GM19240 (cell line): ENCODE results near the gene TRAIP.
A peak's percentile ranks its signal among the peaks of the same experiment; 100 is the strongest.
"Not testable (repeated sequence)": the region's sequence is repeated elsewhere in the genome, so short reads cannot be mapped to it uniquely, and the experiment has no call there.

ENCODE experiments used
- DNase-seq: peaks from one replicate; pipeline ENCODE4 v3.0.0; 2011; ENCODE audit warnings: low spot score; ENCODE audit not compliant: insufficient read length

The TRAIP gene

DNA sequence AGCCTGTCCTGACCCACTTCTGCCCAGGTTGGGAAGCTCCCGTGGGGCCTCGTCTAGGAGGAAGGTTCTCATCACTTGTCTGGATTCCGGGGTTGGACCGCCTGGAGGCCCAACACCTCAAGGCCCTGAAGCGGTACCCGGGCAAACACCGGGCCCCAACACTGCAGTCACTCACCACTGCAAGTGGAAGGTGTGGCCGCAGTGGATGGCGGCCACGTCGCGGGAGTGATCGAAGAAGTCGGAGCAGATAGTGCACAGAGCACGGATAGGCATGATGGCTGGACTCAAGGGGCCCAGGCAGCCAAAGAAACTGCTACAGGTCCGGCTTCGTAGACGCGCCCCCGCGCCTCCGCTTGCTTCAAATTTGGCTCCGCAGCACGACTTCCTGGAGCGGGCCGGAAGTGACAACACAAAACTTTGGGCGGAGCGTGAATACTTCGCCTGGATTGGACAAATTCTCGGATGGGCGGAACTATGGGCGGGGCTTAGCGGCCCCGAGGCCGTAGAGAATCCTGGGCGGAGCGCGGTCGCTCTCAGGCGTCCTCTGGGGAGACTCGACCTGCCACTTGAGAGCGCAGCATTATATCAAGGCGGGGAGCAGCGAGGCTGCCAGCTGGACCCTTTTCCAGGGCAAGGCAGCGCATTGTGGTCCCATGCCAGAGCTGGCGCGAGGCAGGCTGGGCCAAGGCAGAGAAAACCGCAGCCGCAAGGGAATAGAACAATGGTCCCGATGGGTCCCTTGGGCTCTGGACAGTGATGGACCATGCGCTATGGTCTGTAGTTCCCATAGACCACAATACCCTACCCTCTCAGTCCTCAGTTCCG, at the start of gene TRAIP:
Gene TRAIP (minus strand): TSS at position 384 of the 825 bp plus-strand sequence. CDS start 111 bp downstream, at position 273.
- DNase-seq: peak; percentile 100

GRCh38 chr3:49904448-49904847, 48.1 kb upstream of the TRAIP start:
- not testable (repeated sequence) for DNase-seq

GRCh38 chr3:49903451-49904424, 47.4 kb upstream of the TRAIP start, which contains the start of gene MST1R:
Gene MST1R (minus strand): TSS chr3:49903873. CDS start chr3:49903609, 264 bp downstream.
- DNase-seq: peak; percentile 92

GRCh38 chr3:49902511-49903345, 46.4 kb upstream of the TRAIP start:
- DNase-seq: no peak

DNA sequence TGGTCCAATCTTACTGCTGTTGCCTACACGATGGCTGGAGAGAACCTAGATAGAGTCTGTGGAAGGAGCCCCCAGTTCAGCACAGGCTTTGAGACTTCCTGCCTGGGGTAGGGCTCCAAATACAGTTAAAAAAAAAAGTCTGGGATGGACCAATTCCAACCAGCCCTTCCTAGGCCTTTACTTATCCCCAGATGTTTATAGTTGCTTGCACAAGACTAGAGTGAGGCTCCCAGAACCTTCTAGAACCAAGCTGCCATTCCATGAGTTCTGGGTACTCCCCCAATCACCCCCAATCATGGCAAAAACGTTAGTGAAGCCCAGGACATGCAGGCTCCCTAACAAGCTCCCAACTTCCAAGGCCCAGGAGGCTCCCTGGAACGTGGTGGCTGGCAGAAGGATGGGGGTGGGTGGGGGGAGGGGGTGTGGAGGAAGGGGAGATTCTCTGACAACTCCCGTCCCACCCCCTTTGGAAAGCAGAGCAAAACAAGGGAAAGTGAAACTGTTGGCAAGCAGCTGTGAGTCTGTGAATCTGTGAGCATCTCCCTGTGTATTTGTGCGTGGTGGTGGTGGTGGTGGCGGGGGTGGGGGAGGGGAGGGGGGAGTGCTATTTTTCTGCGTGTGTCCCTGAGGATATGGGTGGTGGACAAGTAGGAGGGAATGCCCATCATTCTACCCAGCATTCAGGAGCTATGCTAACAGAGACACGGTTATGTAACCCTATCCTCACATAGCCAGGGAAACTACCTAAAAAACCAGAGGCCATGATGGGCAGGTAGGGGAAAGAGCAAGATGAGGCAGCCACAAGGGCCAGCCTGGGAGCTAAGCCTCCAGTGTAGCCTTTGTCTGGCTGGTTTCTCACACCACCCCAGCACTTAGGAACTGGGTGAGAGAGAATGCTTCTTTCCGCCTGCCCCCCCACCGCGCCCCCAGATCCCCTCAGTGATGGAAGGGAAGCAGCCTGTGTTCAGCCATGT, 45.3 kb upstream of the TRAIP start:
- DNase-seq: no peak

DNA sequence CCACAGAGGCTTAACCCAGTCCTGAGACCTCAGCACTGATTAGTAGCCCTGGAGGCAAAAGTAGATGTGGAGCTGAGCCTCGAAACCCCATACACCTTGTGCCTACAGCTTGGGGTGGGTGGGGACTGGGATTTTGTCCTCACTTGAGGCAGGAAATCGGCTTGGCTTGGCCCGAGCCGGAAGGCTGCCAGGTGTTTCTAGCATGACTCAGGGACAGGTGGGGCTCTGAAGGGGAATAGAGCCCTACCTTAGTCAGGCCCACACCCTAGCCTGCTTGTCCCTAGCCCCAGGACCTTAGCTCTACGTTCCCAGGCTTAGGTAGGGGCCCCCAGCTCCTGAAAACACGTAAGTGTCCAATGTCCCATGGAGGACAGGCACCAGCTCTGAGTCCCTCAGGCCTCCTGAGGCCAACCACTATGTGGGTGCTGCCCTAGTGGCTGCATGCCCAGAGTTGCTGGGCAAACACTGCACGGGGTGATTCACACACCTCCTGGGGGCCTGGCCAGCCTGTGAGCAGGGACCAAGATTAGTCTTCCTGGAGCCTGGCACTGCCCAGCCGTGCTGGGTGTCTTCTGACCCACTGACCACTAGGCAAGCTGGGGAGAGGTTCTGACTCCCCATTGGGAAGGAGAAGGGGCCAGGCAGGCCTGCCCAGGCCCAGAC, 44.3 kb upstream of the TRAIP start:
- no peak for DNase-seq

- DNase-seq: no peak
Measured at GRCh38 chr3:49899815-49900214, 43.5 kb upstream of the TRAIP start.

GRCh38 chr3:49898991-49899390, 42.6 kb upstream of the TRAIP start:
- no peak for DNase-seq

DNA sequence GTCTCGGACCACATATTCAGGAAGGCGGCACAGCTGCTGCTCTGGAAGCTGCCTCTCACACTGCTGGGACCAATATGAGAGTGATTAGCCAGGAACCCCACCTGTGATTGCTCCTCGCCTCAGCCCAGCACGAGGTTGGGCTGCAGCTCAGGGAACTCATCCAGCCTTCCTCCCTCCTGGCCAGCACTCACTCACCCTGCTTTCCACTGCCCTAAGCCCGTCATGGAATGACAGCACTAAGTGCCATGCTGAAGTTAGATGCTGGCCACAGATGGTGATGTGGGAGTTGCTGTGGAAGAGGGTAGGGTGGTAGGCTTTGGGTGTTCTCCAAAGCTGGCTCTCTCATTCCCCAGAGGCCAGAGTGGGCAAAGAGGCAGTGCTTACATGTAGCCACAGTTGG, 40.0 kb upstream of the TRAIP start:
- DNase-seq: no peak

GRCh38 chr3:49895791-49896190, 39.4 kb upstream of the TRAIP start:
- no peak for DNase-seq

GRCh38 chr3:49889296-49889695, 32.9 kb upstream of the TRAIP start:
- no peak for DNase-seq

DNA sequence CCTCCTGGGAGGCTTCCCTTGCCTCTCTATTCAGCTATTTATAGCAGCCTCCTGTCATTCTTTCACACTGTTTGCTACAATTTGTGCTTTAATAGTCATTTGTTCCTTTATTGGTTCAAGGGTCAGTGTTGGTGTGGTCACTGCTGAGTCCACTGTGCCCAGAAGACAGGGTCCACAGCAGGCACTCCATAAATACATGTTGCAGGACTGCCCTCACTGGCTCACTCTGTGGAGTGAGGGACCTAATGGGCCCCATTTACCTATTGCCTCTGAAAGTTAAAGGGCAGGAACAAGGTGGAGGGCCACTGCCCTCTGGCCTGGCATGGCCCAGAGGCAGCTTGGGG, 30.5 kb upstream of the TRAIP start:
- no peak for DNase-seq

DNA sequence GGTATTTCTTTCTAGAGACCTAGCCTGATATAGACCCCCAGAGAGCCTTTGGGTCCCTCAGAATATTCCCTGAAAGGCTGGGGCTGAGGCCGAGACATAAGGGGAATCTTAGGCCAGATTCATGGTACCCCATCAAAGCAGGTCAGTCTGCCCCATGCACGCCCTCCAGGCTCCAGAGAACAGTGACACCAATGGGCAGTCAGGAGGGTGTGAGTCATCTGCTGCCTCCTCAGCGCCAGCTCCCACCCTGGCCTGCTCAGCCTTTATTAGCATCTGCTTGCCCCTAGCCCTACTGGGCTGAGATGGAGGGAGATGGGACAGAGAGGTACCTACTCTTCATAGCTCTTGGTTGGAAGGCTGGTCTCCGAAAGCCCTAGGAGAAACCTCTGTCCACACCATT, 27.6 kb upstream of the TRAIP start:
- DNase-seq: no peak

DNA sequence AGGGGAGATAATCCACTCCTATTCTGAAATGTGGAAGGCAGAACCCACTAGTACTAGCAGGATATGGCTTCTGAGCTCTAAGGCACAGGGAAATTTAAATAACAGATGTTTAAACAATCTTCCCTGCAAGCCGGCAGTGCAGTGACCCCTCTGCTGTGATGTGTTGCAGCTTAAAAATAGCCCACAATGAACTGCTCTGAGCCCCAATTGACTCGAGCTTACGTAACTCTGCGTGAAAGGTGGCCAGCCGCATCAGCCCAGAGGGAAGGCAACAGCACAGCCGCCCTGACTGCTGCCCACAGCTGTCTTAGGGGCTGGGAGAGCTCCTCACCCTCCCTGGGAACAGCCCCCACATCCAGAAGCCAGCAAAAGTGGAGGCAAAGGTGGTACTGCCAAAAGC, 25.8 kb upstream of the TRAIP start:
- no peak for DNase-seq

- no peak for DNase-seq
Measured at GRCh38 chr3:49880581-49881315, 24.4 kb upstream of the TRAIP start.

- no peak for DNase-seq
Measured at GRCh38 chr3:49879721-49880120, 23.4 kb upstream of the TRAIP start.

- no peak for DNase-seq
Measured at GRCh38 chr3:49878686-49879085, 22.3 kb upstream of the TRAIP start.

GRCh38 chr3:49877716-49878115, 21.4 kb upstream of the TRAIP start:
- DNase-seq: no peak

DNA sequence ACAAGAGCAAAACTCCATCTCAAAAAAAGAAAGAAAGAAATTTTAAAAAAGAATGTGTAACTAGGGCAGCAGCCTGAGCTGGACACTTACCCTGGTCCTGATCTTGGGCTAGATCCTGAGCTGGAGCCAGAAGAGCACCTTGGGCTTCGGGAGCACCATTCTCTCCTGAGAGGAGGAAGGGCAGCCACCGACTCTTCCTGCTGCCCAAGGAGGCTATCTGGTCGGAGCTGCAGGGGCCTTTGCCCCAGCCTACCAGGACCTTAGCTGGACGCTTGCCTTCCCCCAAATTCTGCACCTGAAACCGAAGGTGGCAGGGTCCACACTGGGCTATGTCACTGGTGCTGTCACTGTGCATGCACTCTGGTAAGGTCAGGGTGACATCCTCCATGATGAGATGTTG, 20.2 kb upstream of the TRAIP start:
- DNase-seq: no peak
